Superior temporal gyrus (tissue), 1 donor: ENCODE data around the gene ARHGAP22.

ENCODE experiments used
- DNase-seq: peaks from one replicate; pipeline ENCODE4 v3.0.0-alpha.2; 2016; ENCODE audit errors: extremely low spot score

Gene ARHGAP22

GRCh38 chr10:48552946-48553564 lies 51.8 kb downstream of the ARHGAP22 start:
- no peak for DNase-seq

- DNase-seq, result peak; percentile 91
Observed at GRCh38 chr10:48551861-48552591, 52.8 kb downstream of the ARHGAP22 start.

GRCh38 chr10:48550977-48551376 lies 53.9 kb downstream of the ARHGAP22 start:
- no peak for DNase-seq

GRCh38 chr10:48550071-48550691 lies 54.7 kb downstream of the ARHGAP22 start:
- no peak for DNase-seq

DNA sequence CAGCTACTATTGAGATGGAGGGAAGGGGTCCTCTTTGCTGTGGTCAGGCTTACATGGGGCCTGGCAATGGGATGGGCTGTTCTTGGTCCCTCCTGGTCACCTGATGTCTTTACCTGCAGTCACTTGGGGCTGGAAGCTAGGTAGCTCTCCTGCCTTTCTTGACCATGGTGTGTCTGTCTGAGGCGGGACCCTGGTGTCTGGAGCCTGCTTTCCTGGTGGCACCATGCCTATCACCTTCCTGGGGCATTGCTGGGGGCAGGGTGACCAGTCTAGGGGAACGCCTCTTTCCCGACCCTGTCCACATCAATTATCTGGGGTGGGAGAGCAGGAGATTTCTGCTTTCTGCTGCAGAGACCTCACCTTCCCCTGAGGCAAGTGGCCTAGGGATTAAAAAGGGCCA lies 55.6 kb downstream of the ARHGAP22 start:
- DNase-seq, result no peak

- DNase-seq, result no peak
Observed at GRCh38 chr10:48548531-48549135, 56.2 kb downstream of the ARHGAP22 start.

DNA sequence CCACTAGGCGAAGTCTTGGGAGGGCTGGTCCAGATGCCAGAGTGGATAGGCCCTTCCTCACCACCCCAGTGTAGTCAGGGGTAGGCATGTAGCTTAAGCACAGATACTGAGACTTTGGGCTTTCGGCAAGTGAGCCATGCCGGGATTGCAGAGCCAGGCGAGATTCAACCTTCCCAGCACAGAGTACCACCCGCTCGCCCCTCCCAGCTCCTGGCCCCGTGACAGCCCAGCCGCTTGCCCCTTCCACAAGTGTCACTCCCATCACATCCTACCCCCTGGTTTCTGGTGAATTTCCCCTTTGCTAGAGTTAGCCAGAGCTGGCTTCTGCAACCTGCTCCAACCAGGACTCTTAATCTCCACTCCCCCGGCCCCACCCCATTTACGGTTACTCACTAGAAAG lies 56.9 kb downstream of the ARHGAP22 start:
- DNase-seq, result no peak

DNA sequence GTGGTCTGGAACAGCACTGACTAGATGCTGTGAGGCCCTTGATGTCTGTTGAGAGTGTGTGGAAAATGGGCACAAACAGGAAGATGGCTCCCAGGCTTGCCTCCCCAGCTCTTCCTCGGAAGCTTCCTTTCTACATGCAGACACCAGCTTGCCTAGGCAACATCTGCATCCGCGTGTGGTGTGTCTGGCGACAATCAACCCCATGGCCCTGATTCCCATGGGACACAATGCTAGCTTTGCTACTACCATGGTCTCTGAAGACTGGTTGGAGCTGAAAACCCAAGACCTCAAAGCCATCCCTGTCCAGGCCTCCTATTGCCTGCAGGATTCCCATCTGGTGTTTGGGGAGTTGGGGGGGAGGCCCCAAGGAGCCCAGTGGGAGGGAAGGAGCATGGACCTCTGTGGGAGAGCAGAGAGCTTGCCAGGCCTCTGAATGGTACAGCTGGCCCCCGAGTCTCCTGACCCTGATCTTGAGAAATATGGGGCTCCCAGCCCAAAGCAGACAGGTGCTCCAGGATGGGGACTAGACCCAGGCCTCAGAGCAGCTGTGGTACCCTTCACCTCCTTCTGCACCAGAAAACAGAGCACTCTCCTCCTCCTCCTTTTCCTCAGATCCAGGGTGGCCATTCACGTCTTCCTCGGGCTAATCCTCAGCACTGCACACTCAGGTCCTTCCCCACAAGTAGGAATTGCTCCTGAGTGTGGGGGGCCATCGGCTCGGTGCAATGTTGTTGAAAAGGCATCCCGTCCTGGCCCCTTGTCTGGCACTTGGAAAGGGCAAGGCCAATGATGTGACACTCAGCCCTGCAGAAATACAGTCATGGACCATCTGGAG lies 57.6 kb downstream of the ARHGAP22 start:
- no peak for DNase-seq

DNA sequence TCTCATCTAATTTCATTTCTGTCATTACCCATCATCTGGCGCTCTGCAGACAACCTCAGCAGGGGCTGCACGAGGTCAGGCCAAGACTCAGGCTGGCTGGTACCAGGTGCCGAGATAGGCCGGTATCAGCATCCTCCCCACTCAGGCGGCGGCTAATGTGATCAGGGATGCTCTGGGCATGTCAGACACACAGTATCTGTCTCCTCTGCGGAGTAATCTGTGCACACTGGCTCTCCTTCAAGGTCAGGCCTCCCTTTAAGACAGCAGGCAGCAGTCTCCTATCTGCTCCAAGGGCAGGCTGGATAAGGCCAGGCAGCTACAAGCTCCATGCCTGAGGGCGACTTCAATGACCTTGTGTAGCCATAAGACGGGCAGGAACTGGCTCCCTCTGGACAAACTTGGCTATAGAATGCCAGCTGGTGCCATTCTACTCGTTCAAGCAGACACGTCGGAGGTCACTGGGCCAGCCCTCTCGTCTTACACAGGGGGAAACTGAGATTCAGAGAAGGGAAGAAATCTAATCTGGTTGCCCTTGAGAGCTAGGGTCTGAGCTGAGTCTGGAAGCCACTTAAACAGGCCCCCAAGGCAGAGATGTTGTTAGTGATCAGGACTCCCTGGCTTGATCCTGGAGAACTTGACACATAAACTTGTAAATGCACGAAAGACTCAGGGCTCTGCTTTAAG lies 59.3 kb downstream of the ARHGAP22 start:
- no peak for DNase-seq

DNA sequence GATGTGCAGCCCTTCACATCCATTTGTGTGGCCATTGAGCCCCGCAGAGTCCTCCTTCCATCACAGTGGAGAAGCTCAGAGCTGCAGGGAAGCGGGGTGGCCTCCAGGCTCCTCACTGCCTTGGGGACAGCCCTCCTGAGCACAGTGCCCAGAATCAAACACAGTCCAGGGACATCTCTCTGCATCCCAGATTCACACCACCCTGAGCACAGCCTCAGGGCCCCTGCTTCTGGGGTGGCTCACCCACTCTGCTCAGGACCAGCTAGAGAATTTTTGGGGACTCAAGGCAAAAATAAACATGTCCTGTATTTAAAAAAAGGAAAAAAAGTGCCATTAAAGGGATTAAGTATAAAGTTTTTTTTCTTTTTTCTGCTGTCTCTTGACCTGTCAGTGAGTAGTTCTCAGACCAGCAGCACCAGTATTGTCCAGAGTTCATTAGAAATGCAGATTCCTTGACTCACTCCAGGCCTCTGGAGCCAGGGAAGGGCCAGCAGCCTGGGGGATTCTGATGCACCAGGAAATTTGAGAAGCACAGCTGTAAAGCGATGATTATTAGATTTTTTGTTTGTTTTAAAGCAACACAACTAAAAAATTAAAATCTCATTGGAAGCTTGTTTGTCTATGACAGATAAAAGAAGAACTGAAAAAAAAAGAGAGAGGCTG lies 61.6 kb downstream of the ARHGAP22 start:
- DNase-seq, result no peak

GRCh38 chr10:48542471-48543181 lies 62.2 kb downstream of the ARHGAP22 start:
- DNase-seq, result no peak

DNA sequence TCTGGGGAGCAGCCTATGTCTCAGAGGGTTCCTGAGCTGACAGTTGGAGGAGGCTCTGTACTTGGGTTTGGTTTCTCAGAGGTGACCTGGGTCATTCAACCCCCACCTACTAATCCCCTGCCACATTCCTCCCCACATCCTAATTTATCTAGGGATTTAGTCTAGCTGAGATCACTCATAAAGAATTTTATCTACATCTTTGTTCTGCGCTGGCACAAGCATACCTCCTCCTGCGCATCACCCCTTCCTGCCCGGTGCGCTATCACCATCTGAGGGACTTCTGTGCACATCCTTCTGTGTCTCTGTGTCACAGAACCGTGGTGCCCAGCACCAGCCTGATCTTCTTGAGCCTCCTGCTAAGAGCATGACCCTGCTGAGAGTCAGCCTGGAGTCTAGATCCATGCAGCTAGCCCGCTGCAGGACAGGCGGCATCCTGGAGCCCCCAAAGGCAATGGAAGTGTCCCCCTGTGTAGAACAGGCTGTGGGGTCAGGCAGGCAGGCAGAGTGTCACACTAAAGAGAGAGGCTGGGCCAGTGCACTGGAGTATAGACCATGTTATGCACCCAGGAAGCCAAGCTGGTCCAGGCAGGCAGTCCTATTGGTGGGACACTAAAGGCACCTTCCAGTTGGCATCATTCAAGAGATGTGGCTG lies 63.6 kb downstream of the ARHGAP22 start:
- no peak for DNase-seq

DNA sequence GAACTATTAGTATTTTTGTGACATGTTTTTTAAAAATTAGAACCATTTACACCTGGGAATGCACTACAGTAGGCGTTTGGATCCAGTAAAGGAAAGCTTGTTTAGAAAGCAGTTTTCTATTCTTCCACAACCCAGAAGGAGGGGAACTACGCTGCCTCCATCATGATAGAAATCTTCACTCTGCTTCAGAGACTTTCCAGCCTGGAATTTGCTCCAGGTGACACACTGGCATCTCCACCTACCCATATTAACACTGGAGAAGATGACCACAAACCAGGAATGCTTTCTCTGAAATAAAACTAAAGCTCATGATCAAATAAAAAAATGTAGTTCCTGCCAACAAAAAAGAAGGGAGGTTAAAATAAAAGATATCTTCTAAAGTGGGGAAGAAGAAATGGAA lies 66.3 kb downstream of the ARHGAP22 start:
- DNase-seq, result no peak

DNA sequence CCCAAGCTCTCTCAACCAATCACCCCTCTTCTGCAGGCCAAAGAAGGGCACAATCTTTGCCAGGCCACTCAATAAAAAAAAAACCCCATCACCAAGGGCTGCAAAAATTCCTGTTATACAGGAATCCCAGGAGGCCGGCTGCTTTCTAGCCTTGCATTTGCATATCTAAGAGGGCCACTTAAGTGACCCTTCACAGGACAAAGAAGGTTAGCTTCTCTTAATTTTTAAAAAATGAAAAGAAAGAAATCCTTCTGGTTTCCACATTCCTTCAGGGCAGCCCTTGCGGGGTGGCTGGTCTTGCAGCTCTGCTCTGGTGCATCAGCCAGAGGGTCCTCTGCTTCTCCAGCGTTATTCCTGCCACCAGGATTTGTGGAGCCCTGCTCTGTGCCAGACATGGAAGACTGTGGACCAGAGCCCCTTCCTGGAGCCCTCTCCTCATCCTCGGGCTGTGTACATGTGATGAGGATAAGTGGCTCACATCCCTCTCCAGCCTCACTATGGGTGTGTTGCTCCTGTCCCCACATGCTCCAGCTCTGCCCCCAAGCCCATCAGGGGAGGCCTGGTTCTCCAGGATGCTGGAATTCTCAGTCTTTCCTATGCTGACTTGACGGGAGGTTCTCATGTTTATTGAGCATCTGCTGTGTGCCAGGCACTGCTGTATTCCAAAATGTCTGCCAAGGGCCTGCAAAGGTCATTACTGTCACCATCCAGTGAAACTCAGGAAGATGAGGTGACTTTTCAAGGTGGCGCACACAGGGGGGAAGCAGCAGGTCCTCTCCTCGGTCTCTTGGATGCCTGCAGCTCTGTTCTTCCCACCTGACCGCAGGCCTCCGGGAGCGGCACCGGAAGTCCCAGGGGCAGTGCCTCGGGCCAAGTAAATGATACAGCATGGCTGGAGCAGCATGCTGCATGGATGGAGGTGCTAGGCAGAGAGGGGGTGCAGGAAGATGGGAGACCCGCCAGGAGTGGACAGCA lies 67.7 kb downstream of the ARHGAP22 start:
- DNase-seq, result no peak

DNA sequence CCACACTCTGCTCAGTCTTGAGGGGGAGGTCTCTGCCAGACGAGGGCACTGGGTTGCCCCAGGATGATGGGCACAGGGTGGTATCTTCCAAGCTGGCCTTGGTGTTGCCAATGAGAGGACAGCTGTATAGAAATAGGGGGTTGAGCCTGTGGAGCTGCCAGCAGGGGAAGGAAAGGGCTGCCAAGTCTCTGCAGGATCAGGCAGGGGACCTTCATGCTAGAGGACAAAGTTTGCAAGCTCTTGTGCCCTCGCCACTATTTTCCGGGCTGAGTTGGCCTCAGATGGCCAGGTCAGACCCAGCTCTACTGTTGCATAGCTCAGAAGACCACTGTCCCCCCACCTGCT lies 68.7 kb downstream of the ARHGAP22 start:
- DNase-seq, result no peak

DNA sequence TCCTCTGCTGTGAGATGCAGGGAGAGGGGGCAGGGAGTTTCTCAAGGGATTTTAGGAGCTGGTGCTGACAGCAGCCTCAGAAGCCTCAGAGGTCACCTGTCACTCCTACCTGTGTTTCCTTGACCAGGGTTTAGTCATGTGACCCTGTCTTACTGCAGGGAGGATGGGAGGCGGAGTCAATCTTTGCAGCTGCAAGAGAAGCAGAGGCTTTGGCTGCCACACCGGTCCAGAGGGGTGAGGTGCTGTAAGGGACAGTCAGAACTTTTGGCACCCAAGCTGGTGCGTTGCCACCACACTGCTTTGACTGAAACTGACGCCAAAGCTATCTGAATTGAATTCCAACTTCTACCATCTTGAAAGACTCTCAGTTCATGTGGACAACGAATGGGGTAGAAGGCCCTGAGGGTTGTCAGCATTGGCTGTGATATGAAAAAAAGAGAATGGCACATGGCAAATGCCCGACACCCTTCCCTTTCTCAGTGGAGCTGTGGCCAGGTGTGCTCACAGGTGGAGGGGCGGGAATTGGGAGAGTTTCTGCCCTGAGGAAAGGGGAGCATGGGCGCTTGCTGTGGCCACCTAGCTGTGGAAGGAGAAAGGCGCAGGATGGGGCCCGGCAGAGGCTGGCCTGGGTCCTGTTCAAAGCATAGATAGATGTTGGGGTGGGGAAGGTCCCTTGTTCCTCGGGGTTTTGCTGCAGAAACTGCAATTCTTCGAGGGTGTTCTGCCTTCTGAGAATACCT lies 69.3 kb downstream of the ARHGAP22 start:
- DNase-seq, result no peak

DNA sequence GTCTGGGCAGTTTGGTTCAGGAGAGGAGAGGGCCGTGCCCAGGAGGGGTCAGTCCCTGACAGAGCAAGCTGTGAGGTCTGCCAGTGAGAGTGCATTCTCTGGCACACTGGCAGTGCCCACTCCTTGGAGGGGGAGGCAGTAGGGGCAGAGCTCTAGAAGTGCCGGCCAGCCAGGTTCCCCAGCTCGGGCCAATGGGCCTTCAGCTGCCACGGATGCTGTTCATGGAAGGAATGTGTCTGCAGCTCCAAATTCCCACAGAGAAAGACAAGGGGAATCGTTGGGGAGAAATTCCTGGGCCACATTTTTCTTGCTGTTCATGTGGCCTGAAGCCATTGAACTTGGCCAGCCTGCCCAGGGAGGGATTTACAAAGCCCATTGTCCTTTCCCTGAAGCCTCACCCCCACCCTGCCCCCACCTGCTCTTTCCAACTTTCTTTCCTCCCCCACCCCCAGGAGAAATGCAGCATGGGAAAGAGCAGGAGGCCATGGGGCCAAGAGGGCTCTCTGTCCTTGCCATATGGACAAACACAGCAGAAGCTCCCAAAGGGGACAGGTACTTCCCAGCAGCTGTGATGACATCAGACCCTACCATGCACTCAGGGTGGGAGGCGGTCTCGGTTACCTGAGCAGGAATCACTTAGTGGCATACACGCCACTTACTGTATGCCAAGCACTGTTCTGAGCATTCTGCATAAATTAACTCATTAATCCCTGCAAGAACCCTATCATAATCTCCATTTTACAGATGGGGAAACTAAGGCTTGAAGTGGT lies 70.7 kb downstream of the ARHGAP22 start:
- no peak for DNase-seq
